ENCODE measurements around the gene JAM2. TPM values are rescaled to one million over a fixed set of nuclear protein-coding genes. Genes with fewer than 3 reads are reported as not detected.

The JAM2 gene
- total RNA-seq, 1 experiment from 2014 or later, result 0.15 TPM

GRCh38 chr21:25752416-25752815 is 113.4 kb downstream of the JAM2 start:
- no peak overlapping the region for H3K4me3 ChIP-seq (replicated peaks in 1 of 2; ENCODE audit: low read depth in 1 of 2, low read length in 2 of 2)
- no peak overlapping the region for H3K4me2 ChIP-seq (ENCODE audit: low read length)
- H3K27me3 ChIP-seq (ENCODE audit: insufficient read depth, low read length), result no peaks in the 10 kb centered on the region
- H3K36me3 ChIP-seq (ENCODE audit: control insufficient read depth in 1 of 2, insufficient read depth in 2 of 2, low read length in 2 of 2), result peaks cover 0 to 19% of the 10 kb centered on the region in 2 experiments; a peak in 3 of 4 replicates
- intact Hi-C loops (cut with micrococcal nuclease), result no loop called here
- no peaks in the 10 kb centered on the region for H3K9me3 ChIP-seq (ENCODE audit: control insufficient read depth in 1 of 2, insufficient read depth in 1 of 2, low read depth in 1 of 2, low read length in 2 of 2)
- no peaks in the 10 kb centered on the region for H3K4me1 ChIP-seq (ENCODE audit: control insufficient read depth in 1 of 2, insufficient read depth in 2 of 2, low read length in 2 of 2)
- no peak overlapping the region for H2AFZ ChIP-seq (ENCODE audit: low read depth, low read length, poor library complexity, severe bottlenecking)
- RAD21 ChIA-PET (ENCODE audit: low non-redundant PET in 1 of 2, low total read pairs in 2 of 2, uncharacterized antibody in 2 of 2, unreplicated experiment in 2 of 2), result no interaction called here
- POLR2A ChIA-PET, result no interaction called here
- H3K9ac ChIP-seq (ENCODE audit: low read length), result no peak overlapping the region
- H3K79me2 ChIP-seq (ENCODE audit: insufficient read depth, low read length), result no peaks in the 10 kb centered on the region
- H3K9me2 ChIP-seq (ENCODE audit: insufficient read depth), result no peaks in the 10 kb centered on the region
- no peak for DNase-seq (ENCODE audit: low read depth, low spot score)
- no TSS peak for BruUV-seq (replicated peaks)
- no peak overlapping the region for H3K27ac ChIP-seq (ENCODE audit: low read depth, low read length)
- CTCF ChIA-PET, result no interaction called here
- no peak for TF ChIP-seq RAD21 (IDR thresholded peaks at IDR 0.05; ENCODE audit: low read depth)
- TF ChIP-seq CBX3 (IDR thresholded peaks at IDR 0.05; ENCODE audit: low read depth), result no peak
- no peak for TF ChIP-seq SP1 (IDR thresholded peaks at IDR 0.05; ENCODE audit: low read depth)
- no peak for TF ChIP-seq FOSL1 (IDR thresholded peaks at IDR 0.05; ENCODE audit: low read depth)
- TF ChIP-seq ELF1 (IDR thresholded peaks at IDR 0.05; ENCODE audit: borderline replicate concordance, low read depth), result no peak
- no peak for TF ChIP-seq CTCF (IDR thresholded peaks at IDR 0.05 in 2 of 3, conservative IDR thresholded peaks at IDR 0.05 in 1 of 3; ENCODE audit: borderline replicate concordance in 1 of 3, insufficient read depth in 1 of 3, low read depth in 2 of 3, low read length in 2 of 3)
- no peak for TF ChIP-seq EZH2 (IDR thresholded peaks at IDR 0.05)
- no peak for TF ChIP-seq EZH2phosphoT487 (IDR thresholded peaks at IDR 0.05; ENCODE audit: borderline replicate concordance)
- no peak for TF ChIP-seq ATF3 (IDR thresholded peaks at IDR 0.05)
- TF ChIP-seq SRF (IDR thresholded peaks at IDR 0.05; ENCODE audit: low read depth), result no peak
- no peak for TF ChIP-seq YY1 (IDR thresholded peaks at IDR 0.05; ENCODE audit: extremely low read depth, insufficient replicate concordance, low read depth, low read length)
- no peak for TF ChIP-seq POLR2AphosphoS5 (IDR thresholded peaks at IDR 0.05; ENCODE audit: low read depth, low read length)
- TF ChIP-seq EGR1 (IDR thresholded peaks at IDR 0.05; ENCODE audit: low read depth), result no peak
- no peak for TF ChIP-seq SIN3A (IDR thresholded peaks at IDR 0.05; ENCODE audit: low read depth)
- TF ChIP-seq MAX (IDR thresholded peaks at IDR 0.05), result no peak
- no peak for TF ChIP-seq ZBTB33 (IDR thresholded peaks at IDR 0.05; ENCODE audit: extremely low read depth, insufficient replicate concordance, low read length)
- TF ChIP-seq ZNF274 (IDR thresholded peaks at IDR 0.05; ENCODE audit: low read depth, low read length), result no peak
- TF ChIP-seq ZFX (IDR thresholded peaks at IDR 0.05), result no peak
- TF ChIP-seq REST (IDR thresholded peaks at IDR 0.05; ENCODE audit: low read depth), result no peak
- no peak for TF ChIP-seq POLR2A (IDR thresholded peaks at IDR 0.05; ENCODE audit: borderline replicate concordance, extremely low read depth, insufficient read depth, insufficient read length)
- H4K20me1 ChIP-seq (ENCODE audit: insufficient read depth), result no peaks in the 10 kb centered on the region
- ATAC-seq, result no peak

All from HCT116 (cell line).